NCI-H460 (cell line): Measurements from ENCODE around the gene BCR. TPM values are rescaled to one million over a fixed set of nuclear protein-coding genes. Genes with fewer than 3 reads are reported as not detected.

Experiments
- DNase-seq: peaks from one replicate; pipeline ENCODE4 v3.0.0-alpha.2; 2016; ENCODE audit warnings: low read depth; ENCODE audit errors: extremely low read depth
- total RNA-seq: library from RNA; depleted of rRNA; stranded (reverse); fragments of >200 nt; shearing (Covaris generic); gene quantifications from 2 replicates; pipeline ENCODE4 v1.2.3, GENCODE V29; 2014

BCR gene
- total RNA-seq, 1 experiment from 2014 or later: 21.2 TPM

DNA sequence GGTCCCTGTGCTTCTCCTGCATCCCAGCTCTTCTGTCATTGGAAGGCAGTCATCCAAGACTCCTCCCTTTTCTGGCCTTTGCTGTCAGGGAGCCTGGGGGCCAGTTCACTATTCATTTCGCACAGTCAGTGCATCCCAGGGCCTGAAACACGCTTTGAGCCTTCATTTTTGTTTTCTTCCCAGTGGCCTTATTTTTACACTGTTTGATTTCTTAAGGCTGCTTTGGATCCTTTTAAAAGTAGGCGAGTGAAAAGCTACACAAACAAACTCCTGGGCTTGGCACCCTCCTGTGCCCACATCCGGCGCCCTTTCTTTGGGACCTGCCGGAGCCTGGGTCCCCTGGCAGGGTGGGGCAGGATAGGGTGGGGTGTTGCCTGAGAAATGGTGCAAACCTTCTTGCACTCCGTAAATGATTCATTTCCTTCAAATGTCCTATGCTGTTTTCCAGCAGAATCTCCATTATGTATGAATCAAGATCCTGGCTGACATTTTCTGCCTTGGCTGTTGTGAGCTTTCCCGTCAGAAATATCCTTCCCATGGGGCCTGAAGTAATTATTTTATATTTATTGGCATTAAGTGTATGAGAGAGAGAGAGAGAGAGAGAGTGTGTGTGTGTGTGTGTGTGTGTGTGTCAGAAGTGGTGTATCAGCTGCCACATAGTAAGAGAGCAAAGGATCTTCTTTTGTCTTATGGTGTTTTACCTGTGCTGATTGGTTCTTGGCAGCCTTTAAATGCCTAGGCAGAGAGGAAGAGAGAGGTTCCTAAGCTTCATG, 45.6 kb downstream of the BCR start:
- DNase-seq: peak; percentile 62

DNA sequence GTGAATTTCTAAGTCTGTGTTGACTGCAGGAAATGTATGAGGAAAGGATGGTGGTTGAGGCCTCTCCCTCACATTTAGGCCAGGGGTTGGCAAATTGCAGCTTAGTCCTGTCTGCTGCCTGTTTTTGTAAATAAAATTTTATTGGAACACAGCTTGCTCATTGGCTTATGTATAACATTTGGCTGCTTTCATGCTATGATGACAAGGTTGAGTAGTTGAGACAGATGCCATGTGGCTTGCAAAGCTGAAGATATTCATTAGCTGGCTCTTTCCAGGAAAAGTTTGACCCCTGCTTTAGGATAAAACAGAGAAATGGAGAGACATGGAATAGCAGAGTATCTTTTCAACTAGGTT, 46.2 kb downstream of the BCR start:
- DNase-seq: no peak

DNA sequence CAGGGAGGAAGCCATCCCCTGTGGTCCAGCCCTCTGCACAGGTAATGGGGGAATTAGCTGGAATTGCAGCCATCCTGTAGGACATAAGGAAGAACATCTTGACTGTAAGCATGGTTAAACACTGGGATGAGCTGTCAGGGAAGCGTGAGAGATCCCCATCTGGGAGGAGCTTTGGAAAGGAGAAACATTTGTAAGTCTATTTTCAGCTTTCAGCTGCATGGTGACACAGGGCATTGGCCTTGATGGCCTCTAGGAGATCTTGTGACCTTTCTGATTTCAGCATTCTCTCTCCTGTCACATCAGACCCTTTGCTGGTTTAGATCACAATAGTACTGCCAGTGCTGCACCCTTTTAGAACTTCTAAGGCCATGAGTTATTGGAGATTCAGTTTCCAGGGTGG, 47.1 kb downstream of the BCR start:
- no peak for DNase-seq

DNA sequence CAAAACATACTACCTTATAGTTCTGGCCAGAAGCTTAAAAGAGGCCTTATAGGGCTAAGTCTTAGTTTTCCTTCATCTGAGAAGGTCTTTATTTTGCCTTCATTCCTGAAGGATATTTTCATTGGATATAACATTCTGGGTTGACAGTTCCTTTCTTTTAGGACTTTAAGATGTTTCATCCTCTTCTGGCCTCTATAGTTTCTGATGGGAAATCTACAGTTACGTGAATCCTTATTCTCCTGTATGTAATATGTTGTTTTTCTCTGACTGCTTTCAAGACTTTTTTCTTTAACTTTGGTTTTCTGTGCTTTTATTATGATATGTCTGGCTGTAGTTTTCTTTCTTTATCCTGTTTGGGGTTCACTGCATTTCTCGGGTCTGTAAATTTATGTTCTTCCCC, 48.2 kb downstream of the BCR start:
- DNase-seq: no peak

DNA sequence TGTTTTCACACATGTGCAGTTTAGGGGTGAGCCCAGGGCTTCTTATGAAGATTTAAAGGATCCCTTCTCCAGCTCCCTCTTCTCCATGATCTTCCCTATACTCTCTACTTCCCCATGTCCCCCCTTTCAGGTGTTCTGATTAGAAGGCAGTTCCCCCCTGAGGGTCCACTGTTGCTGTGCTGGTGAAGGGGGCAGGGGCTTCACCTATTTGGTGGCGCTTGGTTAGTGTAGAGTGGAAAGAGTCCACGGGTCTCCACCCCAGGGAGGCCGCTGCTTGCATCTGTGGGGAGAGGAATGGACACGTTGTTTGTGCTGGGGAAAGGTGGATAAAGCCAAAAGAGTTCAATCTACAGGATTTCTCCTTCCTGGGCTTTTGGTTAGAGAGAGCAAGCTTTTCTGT, 49.3 kb downstream of the BCR start:
- no peak for DNase-seq

DNA sequence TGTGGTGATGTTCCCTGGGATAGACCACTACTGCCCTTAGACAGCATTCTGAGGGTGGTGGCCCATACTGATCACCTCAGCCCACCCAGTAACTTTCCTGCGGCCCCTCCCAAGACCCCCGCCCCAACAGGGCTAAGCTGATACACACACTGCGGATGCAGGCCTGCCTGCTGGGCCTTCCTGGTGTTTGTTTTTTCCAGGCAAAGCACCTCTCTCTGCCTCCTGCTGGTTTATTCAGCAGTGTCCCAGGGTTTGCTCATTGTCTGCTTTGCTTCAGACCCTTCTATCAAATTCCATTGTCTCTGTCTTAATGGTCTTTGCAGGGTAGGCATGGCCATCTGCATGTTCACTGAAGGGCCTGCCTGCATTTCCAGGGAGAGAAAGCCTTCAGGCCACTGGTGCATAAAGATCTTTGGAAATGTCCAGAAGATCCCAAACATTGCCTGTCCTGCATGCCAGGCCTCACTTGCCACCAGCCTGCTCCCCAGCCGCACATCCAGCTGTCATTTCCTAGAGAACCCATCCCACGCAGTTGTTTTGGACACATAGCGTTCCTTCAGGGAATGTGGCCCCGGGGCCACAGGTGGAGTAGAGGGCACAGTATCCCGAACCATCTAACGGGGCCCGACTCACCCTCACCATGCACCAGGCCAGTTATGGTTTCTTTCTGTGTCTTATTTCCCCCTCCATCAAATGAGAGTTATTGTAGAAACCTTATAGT, 50.2 kb downstream of the BCR start:
- DNase-seq: no peak

DNA sequence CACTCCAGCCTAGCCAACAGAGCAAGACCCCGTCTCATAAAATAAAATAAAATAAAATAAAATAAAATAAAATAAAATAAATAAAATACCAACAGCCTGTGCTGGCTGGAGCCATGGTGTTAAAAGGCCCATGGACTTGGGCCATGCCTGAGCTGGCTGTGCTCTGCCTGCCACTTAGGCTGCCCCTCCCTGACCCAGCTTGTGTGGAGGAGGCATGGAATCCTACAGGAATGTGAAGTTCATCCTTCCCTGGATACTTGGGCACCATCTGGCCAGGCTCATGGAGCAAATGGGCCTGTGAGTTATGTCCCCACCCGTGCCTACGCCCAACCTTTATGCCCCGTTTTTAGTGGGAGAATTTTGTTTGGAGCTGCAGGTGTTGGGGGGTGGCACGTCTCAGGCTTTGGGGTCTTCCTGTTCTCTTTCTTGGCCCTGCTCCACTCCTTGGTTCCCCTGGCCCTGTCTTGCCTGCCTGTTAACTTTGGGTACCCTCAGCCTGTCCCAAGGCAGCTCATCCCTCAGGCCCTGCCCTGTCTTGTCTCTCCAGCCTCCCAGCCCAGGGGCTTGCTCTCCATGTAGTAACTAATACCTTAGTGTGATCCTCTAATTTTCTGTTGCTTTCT, 51.3 kb downstream of the BCR start:
- no peak for DNase-seq

DNA sequence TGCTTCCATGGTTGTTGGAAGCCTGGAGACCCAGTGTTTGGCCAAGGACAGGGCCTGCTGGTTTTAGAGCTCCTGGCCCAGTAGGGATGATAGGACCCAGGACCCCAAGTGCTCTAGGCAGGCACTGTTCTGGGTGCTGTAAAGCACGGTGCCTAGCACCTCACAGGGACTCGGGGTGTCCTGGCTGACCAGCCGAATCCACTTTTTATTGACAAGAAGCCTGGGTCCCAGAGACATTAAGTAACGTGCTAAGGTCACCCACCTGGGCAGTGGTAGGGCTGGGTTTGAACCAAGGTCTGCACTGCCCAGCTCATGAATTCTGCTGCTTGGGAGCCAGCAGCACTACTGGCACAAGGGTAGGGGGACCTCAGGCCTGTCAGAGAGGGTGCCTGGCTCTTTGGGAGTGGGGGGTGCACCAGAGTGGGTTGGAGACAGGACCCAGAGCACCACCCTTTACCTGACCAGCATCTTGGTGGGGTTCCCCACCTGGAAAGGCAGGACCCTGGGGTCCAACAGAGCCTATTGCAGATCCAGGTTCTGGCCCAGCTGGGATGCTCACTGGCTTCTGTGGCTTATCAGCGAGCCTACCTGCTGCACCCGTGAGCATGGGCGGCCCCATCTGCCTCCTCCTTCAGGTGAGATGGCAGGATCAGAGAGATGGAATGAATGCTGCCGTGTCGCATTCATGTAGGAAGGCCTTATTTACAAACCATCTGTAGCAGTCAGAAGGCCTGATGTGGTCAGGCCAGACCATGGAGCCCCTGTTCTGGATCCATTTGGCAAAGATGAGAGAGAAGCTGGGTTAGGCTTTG, 52.0 kb downstream of the BCR start:
- DNase-seq: no peak

DNA sequence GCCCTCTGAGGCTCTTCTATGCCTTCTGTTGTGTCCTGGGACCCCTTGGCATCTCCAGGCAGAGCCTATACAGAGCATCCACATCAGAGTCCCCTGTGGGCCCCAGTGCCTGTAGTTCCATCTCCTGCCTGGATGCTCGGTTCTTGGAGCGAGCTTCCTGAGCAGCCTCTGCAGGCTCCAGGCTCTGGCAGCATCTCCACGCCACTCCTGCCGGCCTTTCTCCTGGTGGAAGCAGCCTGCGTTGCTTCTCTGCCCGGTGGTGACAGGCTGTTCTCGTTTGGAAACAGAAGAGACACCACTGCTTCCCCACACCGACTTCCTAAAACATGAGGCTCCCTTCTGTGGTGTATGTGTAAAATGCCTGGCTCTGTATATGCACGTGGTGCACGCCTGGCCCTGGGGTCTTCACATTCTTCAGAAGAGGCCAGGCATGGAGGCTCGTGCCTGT, 52.8 kb downstream of the BCR start:
- no peak for DNase-seq

DNA sequence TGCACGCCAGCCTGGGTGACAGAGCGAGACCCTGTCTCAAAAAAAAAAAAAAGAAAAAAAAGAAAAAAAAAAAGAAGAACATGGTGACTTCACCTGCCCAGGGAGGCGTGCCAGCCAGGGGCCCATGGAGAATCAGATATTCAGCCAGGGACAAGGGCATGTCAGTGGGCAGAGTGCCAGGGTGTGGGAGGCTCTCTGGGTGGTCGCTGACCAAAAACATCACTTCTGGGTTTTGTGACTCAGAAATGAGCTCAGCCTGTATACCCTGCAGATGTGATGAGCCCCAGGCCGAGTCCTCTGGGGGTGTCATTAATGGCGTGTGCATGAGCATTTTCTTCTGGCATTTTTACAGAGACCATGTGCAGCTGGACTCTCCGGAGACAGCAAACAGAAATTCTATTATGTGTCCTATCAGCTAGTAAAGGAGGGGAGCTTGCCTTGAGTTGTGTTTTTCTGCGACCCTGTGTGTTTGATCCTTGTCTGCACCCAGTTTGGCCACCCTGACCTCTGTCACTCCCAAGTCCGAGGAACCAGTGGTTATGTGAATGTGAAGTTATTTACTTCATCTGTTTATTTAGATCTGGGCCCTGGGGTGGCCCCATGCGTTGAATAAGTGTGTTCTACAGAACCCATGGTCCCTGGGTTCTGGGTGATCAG, 53.6 kb downstream of the BCR start:
- no peak for DNase-seq

DNA sequence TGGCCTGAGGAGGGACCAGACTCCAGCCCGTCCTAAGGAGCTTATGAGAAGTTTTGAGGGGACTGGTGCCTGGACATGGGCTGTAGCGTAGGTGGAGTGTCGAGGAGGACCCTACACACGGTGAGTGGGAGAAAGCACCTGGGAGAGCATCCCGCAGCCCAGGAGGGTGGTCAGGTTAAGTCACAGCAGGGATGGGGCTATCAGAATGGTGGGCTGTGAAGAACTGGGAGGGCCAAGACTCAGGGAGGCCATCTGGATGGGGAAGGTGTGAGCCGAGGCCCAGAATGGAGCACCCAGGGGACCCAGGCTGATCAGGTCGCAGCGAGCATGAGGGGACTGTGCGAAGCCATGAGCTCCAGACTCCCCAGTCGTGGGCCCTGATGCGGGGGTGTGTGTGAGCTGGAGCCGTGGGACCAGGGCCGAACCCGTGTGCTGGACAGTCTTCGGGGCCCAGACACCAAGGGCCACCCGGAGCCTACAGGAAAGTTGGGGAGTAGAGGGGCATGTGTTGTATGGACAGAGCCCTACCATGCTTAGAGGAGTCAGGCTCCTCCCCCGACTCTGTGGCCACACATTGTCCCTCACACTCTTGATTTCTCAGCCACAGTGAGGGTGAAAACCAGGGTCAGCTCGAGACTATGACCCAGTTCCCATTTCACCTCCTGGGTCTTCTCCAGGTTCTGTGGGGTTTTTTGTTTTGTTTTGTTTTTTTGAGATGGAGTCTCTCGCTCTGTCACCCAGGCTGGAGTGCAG, 54.3 kb downstream of the BCR start:
- no peak for DNase-seq

DNA sequence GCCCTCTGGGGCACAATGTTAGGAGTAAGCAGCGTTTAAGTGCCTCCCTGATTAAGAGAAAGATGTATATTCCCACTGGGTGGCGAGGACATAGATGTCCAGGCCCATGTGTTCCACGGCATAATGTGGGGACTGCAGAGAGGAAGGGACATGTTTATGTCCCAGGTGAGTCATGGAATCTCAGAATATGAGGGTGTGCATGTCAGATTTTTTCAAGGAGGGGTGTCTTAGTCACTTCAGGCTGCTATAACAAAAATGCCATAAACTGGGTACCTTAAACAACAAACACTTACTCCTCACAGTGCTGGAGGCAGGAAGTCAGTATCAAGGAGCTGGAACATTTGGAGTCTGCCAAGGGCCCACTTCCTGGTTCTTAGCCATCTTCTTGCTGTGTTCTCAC, 55.1 kb downstream of the BCR start:
- DNase-seq: no peak

DNA sequence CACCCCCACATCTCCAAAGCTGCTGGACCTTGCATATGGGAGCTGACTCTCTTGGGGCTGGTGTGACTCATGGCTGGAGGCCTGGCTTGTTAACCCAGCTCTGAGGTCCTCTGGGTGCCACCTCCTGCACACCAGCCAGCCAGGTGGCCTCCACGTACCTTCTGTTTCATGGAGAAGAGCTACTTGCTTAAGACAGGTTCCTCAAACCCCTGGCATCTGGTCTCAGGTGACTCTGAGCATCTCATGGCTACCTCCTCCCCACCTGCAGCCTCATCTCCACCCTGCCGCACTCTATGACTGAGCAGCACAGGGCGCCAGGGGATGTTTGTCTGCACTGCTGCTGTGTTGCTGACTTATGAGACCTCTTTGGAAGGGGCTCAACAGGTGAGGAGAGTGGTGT, 55.7 kb downstream of the BCR start:
- no peak for DNase-seq

DNA sequence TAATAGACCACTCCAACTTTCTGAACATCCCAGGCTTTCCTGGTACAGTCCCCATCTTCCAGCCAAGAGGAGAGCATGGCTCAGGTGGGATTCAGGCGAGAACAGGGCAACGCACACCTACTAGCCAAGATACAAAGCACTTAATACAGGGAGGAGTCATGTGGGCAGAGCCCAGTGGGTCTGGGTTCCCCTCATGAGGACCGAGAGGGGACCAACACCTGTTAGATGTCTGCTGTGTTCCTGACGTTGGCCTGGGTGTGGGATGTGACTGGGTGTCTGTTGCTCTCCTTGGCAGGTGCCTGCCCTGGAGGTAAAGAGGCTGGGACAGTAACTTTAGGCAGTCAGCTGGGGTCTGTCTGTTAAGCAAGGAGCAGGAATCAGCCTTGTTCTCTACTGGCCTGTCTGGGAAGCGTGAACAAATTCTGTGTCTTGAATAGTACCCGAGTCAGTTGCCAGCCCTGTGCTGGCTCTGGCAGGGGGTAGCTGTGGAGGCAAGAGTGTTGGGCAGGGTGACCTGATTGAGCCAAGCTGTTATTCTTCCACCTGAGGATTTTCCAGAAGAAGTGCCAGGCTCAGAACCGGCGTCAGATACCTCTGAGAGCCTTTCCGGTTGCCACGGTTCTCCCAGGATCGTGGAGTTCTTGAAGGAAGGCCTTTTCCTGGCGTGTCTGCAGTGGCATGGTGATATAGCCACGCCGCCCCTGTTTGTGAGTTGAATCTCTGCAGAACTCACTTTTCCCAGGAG, 56.3 kb downstream of the BCR start:
- DNase-seq: no peak

DNA sequence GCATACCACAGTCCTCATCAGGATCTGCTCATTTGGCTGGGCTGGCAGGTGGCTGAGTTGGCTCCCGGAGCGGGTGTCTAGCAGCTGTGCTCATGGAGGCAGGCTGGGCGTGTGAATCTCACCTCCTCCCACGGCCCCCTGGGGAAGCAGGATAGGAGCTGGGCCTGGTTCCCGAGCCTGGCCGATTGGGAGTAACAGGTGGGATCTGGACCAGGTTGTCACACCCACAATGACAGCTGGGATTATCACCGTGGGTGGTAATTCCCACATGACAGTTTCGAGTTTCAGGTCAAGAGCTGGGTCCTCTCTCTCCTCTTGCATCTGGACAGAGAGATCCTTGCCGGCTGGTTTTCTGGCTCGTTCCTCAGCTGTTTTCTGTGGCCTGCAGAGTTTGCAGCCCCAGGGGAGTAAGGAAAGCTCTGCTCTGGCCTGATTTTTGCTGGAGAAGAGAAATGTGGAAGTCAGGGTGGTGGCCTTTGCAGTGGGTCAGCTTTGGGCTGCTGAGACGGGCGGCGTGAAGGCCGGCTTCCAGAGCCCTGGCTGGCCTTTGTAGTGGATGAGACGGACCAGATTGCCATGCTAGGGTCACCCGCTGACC, 57.0 kb downstream of the BCR start:
- no peak for DNase-seq

DNA sequence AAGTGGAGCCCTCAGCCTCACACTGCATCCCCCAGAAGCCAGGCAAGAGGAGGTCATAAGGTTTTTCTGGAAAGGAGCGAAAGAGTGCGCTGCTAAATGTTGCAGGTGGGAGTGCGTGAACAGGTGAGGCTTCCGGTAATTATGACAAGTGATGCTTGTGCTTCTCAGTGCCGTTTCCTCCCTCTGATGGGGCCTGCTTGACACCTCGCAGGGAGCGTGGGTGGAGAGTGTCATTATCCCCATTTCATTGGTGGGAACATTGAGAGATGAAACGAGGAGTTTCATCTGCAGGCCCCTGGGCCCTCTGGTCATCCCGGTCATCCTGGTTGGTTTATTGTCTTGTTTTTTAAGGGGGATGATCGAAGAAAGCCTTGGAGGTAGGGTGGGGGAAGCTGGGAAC, 57.5 kb downstream of the BCR start:
- DNase-seq: no peak

DNA sequence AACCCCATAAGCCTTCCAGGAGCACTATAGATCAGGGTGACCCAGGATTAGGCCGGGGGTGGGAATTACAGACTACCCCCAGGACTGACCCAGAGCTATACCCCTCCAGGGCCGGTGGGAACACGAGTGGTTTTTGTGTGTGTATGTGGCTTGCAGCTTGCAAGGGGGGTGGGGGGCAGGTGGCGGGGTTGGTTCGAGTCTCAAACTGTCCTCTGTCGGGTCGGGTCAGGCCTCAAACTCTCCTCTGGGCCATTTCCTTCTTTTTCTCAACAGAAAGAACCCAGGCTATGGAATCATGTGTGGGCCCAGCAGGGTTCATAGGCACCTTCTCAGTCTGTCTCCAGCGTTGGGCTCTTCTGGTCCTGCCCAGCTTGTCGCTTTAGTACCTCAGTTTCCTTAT, 58.4 kb downstream of the BCR start:
- no peak for DNase-seq

DNA sequence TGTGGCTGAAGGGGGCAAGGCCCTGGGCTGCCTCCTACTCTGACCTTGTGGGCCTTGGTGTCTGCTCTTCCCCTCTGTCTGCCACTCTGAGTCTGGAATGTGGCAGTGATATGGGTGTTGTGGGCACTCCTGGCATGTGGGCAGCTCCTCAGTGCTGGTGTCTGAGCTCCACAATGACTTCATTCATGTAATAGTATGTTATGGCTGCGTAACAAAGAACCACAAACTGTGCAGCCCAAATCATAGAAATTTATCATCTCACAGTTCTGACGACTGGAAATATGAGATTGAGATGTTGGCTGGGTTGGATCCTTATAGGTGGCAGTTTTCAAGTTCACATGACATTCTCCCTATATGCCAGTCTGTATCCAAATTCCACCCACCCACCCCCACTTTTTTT, 59.1 kb downstream of the BCR start:
- DNase-seq: no peak
